ENCODE data around the gene MYO7A. TPM values are rescaled to one million over a fixed set of nuclear protein-coding genes. Genes with fewer than 3 reads are reported as not detected.

Gene MYO7A
- polyA plus RNA-seq, 1 donor (not counting 4 experiments of a cell fraction or from before 2014, with no cell fraction given): 0.75 TPM

DNA sequence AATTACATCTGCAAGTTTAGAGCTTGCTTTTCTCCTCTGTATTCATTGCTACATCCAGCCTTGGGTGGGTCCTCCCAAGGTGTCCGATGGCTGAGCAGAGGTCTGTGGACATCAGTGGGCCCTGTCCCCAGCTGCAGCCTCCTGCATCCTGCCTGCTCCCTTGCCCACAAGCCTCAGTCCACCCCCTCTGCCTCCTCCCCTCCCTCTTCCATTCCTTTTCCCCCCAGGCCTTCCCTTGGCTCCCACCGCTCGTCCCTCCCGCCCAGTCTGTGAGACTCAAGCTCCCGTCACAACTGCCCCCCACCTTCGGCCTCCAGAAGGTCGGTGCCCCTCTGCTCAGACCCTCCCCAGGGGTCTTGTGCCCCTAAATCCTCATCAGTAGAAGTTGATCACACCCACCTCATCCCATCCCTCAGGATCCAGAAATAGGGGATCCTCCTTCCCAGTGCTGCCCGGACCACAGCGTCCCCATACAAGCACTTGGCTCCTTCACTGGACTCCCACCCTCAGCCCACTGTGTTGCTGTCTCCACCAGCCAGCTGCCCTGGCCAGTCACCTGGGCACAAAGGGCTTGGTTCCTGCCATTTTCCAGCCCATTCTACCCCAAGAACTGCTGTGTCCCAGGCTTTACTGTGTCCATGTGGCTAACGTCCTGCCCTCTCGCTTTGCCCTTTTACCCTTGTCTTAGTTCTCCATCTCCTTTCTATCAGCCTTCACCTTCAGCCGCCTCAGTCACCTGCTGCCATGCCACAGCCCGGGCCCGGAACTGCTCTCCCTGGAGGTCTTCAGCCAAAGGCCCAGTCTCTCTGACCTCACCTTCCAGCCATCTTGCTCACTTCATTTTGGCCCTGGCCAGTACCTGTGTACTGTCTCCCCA, 27.6 kb upstream of the MYO7A start:
- TF ChIP-seq, protein P1, sequence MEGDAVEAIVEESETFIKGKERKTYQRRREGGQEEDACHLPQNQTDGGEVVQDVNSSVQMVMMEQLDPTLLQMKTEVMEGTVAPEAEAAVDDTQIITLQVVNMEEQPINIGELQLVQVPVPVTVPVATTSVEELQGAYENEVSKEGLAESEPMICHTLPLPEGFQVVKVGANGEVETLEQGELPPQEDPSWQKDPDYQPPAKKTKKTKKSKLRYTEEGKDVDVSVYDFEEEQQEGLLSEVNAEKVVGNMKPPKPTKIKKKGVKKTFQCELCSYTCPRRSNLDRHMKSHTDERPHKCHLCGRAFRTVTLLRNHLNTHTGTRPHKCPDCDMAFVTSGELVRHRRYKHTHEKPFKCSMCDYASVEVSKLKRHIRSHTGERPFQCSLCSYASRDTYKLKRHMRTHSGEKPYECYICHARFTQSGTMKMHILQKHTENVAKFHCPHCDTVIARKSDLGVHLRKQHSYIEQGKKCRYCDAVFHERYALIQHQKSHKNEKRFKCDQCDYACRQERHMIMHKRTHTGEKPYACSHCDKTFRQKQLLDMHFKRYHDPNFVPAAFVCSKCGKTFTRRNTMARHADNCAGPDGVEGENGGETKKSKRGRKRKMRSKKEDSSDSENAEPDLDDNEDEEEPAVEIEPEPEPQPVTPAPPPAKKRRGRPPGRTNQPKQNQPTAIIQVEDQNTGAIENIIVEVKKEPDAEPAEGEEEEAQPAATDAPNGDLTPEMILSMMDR (optimal IDR thresholded peaks at IDR 0.05 in 1 of 3, IDR thresholded peaks at IDR 0.05 in 1 of 3, conservative IDR thresholded peaks at IDR 0.05 in 1 of 3; ENCODE audit: extremely low read depth in 1 of 3, insufficient read depth in 2 of 3, low read length in 3 of 3): no peak
- TF ChIP-seq EZH2 (IDR thresholded peaks at IDR 0.05; ENCODE audit: low read length): no peak
- Histone ChIP-seq H3K4me3 (ENCODE audit: control insufficient read depth in 2 of 3, extremely low read depth in 1 of 3, insufficient read depth in 2 of 3, low read depth in 1 of 3, low read length in 3 of 3) (no peak overlapping the region), H3K4me1 (ENCODE audit: control insufficient read depth, extremely low read depth, insufficient read depth, low read length) (no peaks in the 10 kb centered on the region), H3K9me3 (ENCODE audit: control insufficient read depth, low read depth, low read length) (no peaks in the 10 kb centered on the region), H4K20me1 (ENCODE audit: control insufficient read depth, extremely low read depth, insufficient read depth, low read length) (no peaks in the 10 kb centered on the region), H3K79me2 (ENCODE audit: control insufficient read depth, insufficient read depth, low read length) (no peaks in the 10 kb centered on the region), H2AFZ (ENCODE audit: control insufficient read depth, low read length) (no peak overlapping the region), H3K9ac (ENCODE audit: control insufficient read depth, extremely low read depth, insufficient read depth, low read length) (no peak overlapping the region), H3K27ac (ENCODE audit: control insufficient read depth, insufficient read depth, low read length) (no peak overlapping the region), H3K9me1 (ENCODE audit: control insufficient read depth, extremely low read depth, insufficient read depth, low read length) (no peaks in the 10 kb centered on the region), H3K36me3 (ENCODE audit: control insufficient read depth in 2 of 2, extremely low read depth in 1 of 2, insufficient read depth in 2 of 2, low read length in 2 of 2) (no peaks in the 10 kb centered on the region), H3K27me3 (ENCODE audit: control insufficient read depth, extremely low read depth, insufficient read depth, low read length) (no peaks in the 10 kb centered on the region), H3K4me2 (ENCODE audit: control insufficient read depth, extremely low read depth, insufficient read depth, low read depth, low read length) (no peak overlapping the region)
- dilution Hi-C loops (cut with MboI; ENCODE audit: extremely low pct_ligation_motif_present, low sequenced_read_pairs): no loop called here
- FAIRE-seq (no peak), DNase-seq (ENCODE audit: low read depth, low spot score) (no peak)

- Histone ChIP-seq H3K79me2 (ENCODE audit: control insufficient read depth, insufficient read depth, low read length) (no peaks in the 10 kb centered on the region), H3K27ac (ENCODE audit: control insufficient read depth, insufficient read depth, low read length) (no peak overlapping the region), H3K9ac (ENCODE audit: control insufficient read depth, extremely low read depth, insufficient read depth, low read length) (no peak overlapping the region), H3K4me3 (ENCODE audit: control insufficient read depth in 2 of 3, extremely low read depth in 1 of 3, insufficient read depth in 2 of 3, low read depth in 1 of 3, low read length in 3 of 3) (no peak overlapping the region), H3K36me3 (ENCODE audit: control insufficient read depth in 2 of 2, extremely low read depth in 1 of 2, insufficient read depth in 2 of 2, low read length in 2 of 2) (no peaks in the 10 kb centered on the region), H3K27me3 (ENCODE audit: control insufficient read depth, extremely low read depth, insufficient read depth, low read length) (no peaks in the 10 kb centered on the region), H3K4me2 (ENCODE audit: control insufficient read depth, extremely low read depth, insufficient read depth, low read depth, low read length) (no peak overlapping the region), H3K9me3 (ENCODE audit: control insufficient read depth, low read depth, low read length) (no peaks in the 10 kb centered on the region), H2AFZ (ENCODE audit: control insufficient read depth, low read length) (no peak overlapping the region), H3K9me1 (ENCODE audit: control insufficient read depth, extremely low read depth, insufficient read depth, low read length) (no peaks in the 10 kb centered on the region), H3K4me1 (ENCODE audit: control insufficient read depth, extremely low read depth, insufficient read depth, low read length) (no peaks in the 10 kb centered on the region), H4K20me1 (ENCODE audit: control insufficient read depth, extremely low read depth, insufficient read depth, low read length) (no peaks in the 10 kb centered on the region)
- DNase-seq (ENCODE audit: low read depth, low spot score) (no peak), FAIRE-seq (no peak)
- dilution Hi-C loops (cut with MboI; ENCODE audit: extremely low pct_ligation_motif_present, low sequenced_read_pairs): no loop called here
- TF ChIP-seq, protein P1 (optimal IDR thresholded peaks at IDR 0.05 in 1 of 3, IDR thresholded peaks at IDR 0.05 in 1 of 3, conservative IDR thresholded peaks at IDR 0.05 in 1 of 3; ENCODE audit: extremely low read depth in 1 of 3, insufficient read depth in 2 of 3, low read length in 3 of 3): peak; percentile 64 to 74 (median 65)
- TF ChIP-seq EZH2 (IDR thresholded peaks at IDR 0.05; ENCODE audit: low read length): no peak
Observed at GRCh38 chr11:77101043-77101537, 27.0 kb upstream of the MYO7A start.

Measured in keratinocyte (primary cell).